HG03565 (cell line): ENCODE data around the gene MAN1A2.
"Not testable (repeated sequence)": the region's sequence is repeated elsewhere in the genome, so short reads cannot be mapped to it uniquely, and the experiment has no call there.

ENCODE experiments used
- ATAC-seq: cut with Tn5 transposase; IDR thresholded peaks from one replicate; pipeline ENCODE4 v1.9.1; 2021; ENCODE audit warnings: mild to moderate bottlenecking, moderate library complexity; ENCODE audit not compliant: unreplicated experiment

MAN1A2 gene

GRCh38 chr1:117555806-117556205 is 188.6 kb downstream of the MAN1A2 start:
- no peak for ATAC-seq

DNA sequence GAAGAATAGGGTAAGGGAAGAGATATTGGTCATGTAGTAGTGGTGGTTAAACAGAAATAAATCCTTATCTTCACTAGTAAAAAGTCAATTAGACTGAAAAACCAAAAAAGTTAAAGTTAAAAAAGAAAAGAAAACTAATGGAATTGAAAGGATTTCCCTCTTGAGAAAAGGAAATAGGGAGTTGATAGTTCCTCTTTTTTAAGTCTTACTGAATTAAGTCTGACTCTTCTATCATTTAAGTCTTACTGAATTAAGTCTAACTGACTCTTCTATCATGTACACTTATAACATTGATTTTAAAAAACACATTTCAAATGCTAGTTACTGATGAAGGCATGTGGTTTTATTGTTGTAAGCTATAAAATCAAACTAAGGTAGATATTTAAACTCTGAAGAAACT is 189.1 kb downstream of the MAN1A2 start:
- no peak for ATAC-seq

GRCh38 chr1:117556976-117557375 is 189.7 kb downstream of the MAN1A2 start:
- no peak for ATAC-seq

DNA sequence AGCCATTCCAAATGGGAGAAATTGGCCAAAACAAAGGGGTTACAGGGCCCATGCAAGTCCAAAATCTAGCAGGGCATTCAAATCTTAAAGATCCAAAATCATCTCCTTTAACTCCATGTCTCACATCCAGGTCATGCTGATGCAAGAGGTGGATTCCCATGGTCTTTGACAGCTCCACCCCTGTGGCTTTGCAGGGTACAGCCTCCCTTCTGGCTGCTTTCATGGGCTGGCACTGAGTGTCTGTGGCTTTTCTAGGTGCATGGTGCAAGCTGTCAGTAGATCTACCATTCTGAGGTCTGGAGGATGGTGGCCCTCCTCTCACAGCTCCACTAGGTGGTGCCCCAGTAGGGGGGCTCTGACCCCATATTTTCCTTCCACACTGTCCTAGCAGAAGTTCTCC is 191.2 kb downstream of the MAN1A2 start:
- not testable (repeated sequence) for ATAC-seq

- ATAC-seq: no peak
These were observed 191.9 kb downstream of the MAN1A2 start for GRCh38 chr1:117559139-117559538.

- no peak for ATAC-seq
These were observed 192.7 kb downstream of the MAN1A2 start for GRCh38 chr1:117559985-117560384.

DNA sequence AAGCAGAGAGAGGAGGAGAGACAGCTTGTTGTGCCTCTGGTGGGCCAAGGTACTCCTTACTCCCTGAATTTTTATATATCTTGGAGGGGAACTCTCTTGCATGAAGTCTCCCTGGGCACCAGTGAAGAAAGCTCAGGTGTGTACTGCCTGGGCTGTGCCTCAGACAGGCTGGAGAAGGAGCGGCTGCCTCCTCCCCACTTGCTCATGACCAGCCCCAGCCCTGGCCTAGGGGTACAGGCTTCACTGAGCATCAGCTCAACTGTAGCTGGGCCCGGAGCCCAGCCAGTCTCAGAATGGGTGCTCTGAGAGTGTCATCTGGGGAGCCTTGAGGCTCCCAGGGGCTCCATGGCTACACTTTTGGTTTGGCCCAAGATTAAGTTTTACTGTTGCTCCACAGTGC is 193.8 kb downstream of the MAN1A2 start:
- no peak for ATAC-seq

DNA sequence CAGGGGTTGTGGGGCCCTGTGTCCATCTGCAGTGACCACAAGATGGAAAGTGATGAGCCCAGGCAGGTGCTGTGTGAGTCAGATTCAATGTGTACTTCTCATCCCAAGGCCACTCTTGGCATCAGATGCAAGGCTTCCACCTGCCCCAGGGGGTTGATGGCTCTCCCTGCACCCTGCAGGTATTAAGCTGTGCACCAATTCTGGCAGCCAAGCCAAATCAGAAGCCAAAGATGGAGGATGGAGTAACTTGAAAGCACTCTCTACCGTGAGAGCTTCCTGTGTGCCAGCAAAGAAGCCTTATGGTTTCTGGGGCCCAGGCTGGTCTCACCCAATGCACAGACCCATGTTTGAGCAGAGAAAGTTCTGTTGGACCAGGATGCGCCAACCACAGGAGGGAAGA is 194.3 kb downstream of the MAN1A2 start:
- no peak for ATAC-seq

DNA sequence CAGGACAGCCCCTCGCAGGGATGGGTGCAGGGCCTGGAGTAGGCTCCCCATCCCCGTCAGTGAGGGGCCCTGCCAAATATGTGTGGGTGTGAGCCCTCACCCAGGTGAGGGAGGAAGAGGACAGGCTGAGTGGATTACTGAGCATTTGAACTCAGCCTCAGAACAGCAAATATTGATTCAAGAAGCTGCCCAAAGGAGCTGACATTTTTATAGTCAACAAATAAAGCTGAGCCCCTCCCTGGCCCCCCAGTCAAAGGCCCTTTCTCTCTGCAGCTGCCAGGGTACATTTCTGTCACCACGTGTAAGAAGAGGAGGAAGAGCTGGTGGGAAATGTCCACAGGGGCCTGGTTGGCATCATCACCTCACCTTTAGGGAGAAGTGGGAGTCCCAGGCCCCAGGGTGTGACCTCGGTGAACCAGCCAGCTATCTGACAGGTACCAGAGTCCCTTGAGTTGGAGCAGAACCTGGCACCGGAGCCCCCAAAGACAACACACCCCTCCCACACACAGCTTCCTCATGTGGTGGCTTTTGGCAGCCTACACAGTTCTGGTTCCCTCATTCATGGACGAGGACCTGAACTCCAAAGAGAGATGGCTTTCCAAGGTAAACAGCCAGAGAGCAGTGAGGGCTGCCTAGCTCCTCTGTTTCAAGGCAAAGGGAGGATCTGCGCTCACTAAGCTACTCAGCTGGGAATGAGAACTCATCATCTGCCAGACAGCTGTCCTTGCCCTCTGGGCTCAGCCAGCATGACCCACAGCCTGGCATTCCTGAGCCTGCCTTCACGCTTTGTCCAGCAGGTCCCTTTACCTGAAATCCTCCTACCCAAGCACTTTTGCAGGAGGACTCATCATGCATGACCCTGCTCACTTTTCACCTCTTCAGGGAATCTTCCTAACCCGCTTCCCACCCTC is 195.6 kb downstream of the MAN1A2 start:
- no peak for ATAC-seq

DNA sequence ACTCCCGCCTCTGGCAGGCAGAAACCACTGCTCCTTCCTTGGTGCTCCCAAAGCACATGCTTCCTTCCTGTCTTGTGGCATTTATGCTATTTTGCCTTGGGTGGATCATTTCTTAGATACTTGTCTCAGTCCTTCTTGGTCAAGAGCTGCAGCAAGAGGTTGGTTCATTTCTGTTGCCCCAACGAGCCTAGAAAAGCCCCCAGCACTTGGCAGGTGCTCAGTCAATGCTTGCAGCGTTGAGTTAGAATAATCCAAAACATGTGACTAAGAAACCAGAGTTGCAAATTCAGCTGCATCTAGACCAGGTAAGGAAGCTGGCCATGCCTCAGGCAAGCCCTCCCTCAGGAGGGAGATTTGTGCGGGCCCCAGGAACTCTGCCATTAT is 196.2 kb downstream of the MAN1A2 start:
- ATAC-seq: no peak

- no peak for ATAC-seq
These were observed 197.2 kb downstream of the MAN1A2 start for GRCh38 chr1:117564227-117565075.

DNA sequence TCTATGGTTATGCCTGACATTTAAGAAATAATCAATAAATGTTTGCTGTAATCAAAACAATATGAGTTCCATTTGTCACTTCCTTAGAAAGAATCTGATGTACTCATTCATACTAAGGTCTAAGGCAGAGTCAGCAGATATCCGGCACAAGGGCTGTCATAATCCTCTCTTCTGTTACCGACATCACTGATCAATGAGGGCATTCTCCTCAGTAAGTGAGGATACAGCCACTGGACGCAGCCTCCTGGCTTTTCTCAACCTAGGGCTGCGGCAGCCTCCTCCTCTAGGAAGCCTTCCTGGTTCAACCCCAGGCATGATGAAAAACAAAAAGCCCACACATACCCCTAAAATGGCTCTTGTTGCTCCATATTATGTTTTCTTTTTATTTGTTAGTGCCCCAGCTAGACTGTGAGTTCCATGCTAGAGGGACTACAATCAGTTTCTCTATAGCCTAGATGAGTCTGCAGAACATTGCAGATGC is 197.9 kb downstream of the MAN1A2 start:
- ATAC-seq: no peak

- ATAC-seq: no peak
These were observed 198.7 kb downstream of the MAN1A2 start for GRCh38 chr1:117565745-117566455.

DNA sequence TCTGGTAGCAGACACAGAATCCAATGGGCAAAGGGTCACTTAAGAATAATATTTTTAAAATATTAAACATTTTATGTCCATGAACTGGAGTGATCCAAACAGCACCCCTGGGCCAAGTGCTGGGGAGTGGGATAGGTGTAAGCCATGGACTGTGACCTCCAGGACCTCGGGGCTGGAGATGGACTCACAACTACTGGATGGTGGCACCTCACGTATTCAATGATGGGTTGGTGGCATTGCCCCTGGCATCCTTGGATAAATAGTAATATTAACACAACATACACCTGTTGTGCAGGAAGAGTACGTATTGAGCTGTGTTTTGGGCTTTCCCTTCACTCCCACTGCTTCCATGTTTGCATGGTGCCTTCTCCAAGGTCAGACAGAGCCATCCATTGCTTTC is 199.3 kb downstream of the MAN1A2 start:
- ATAC-seq: no peak

- no peak for ATAC-seq
These were observed 200.2 kb downstream of the MAN1A2 start for GRCh38 chr1:117567435-117567834.

DNA sequence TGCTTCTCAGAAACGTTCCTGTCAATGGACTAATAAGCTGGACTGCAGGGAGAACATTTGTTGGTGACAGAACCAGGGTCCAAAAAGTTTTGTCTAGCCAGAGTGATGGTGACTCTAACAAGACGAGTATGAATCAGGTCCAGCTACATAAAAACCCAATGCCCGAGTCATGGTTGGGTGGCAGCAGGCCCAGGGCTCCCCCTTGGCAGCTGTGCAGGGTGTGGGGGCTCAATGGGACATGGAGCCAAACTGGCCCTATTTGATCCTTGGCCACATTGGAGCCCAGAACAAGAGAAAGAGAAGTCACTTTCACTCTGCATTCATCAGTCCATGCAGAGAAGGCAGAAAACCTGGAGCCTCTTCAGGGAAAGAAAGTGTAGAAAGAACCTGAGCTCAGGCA is 200.7 kb downstream of the MAN1A2 start:
- ATAC-seq: no peak

DNA sequence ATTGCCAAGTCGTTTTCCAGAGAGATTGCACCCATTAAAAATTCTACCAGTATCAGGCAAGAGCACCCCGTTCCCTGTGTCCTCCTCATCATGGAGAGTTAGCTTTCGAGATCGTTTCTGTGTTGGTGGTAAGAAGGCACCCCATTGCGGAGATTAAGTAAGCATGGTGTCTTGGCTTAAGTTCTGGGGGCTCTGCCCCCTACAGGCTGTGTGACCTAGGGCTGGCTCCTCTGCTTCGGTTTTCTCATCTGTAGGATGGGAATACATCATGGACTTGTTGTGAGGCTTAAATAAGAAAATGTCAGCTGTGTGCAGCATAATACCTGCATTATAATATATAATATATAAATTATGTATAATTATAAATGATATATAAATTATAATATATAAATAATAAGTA is 201.8 kb downstream of the MAN1A2 start:
- no peak for ATAC-seq

DNA sequence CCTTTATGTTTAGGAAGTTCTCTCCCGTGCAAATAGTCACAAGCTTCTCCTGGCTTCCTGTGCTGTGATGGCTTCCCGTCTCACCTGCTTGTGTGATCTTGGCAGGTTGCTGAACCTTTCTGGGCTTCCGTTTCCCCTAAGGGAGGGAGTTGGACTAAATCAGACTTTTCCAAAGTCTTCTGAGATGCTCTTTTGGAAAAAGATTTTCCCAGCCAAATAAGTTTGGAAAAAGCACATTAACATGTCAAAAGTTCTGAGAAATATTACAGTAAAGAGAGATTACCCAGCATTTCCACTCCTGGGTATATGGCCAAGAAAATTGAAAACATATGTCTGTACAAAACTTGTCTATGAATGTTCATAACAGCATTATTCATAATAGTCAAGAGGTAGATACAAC is 202.6 kb downstream of the MAN1A2 start:
- ATAC-seq: no peak

- ATAC-seq: no peak
These were observed 203.8 kb downstream of the MAN1A2 start for GRCh38 chr1:117570988-117571409.

- ATAC-seq: no peak
These were observed 204.2 kb downstream of the MAN1A2 start for GRCh38 chr1:117571496-117571895.

DNA sequence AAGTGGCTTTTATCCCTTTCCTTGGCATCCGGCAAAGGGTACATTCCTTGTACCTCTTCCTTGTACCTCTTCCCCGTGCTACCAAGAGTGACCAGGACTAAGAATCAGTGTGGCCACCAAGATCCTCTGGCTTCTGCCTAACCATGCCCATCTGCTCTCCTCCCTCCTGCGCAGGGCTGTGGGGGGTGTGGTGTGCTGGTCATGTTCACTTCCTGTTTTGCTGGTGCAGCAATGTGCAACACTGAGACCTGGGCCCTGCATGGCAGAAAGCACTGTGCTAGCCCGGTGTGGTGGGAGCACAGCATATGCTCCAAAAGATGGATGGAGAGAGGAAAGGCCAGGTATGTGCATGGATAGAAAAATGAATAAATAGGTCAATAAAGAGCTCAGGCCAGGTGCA is 205.3 kb downstream of the MAN1A2 start:
- ATAC-seq: no peak
